Measurements from ENCODE around the gene BRD4.
"Not testable (repeated sequence)": the region's sequence is repeated elsewhere in the genome, so short reads cannot be mapped to it uniquely, and the experiment has no call there.

The BRD4 gene

GRCh38 chr19:15332311-15332996 is at the start of gene BRD4:
BRD4 (minus strand) TSS chr19:15332539; CDS start chr19:15273099, 59,440 bp downstream.
- peak; percentile 61 for DNase-seq

GRCh38 chr19:15381864-15382263 is 49.5 kb upstream of the BRD4 start:
- no peak for DNase-seq

GRCh38 chr19:15381429-15381828 is 49.1 kb upstream of the BRD4 start:
- no peak for DNase-seq

GRCh38 chr19:15379999-15380647 is 47.8 kb upstream of the BRD4 start:
- peak; percentile 55 for DNase-seq

- DNase-seq: peak; percentile 97
Measured at GRCh38 chr19:15379083-15379998, 47.0 kb upstream of the BRD4 start, which contains the start of gene AKAP8. AKAP8 (minus strand) TSS chr19:15379787; CDS start chr19:15379731, 56 bp downstream.

- DNase-seq: peak; percentile 8
Measured at GRCh38 chr19:15378534-15379082, 46.3 kb upstream of the BRD4 start.

GRCh38 chr19:15374796-15375440 is 42.6 kb upstream of the BRD4 start:
- DNase-seq: no peak

GRCh38 chr19:15374105-15374651 is 41.8 kb upstream of the BRD4 start:
- DNase-seq: no peak

GRCh38 chr19:15373644-15374043 is 41.3 kb upstream of the BRD4 start:
- DNase-seq: no peak

GRCh38 chr19:15372891-15373301 is 40.6 kb upstream of the BRD4 start:
- no peak for DNase-seq

GRCh38 chr19:15372470-15372869 is 40.1 kb upstream of the BRD4 start:
- DNase-seq: no peak

GRCh38 chr19:15371786-15372380 is 39.5 kb upstream of the BRD4 start:
- no peak for DNase-seq

- DNase-seq: no peak
Measured at GRCh38 chr19:15371119-15371518, 38.8 kb upstream of the BRD4 start.

- DNase-seq: no peak
Measured at GRCh38 chr19:15369594-15369891, 37.2 kb upstream of the BRD4 start.

GRCh38 chr19:15368798-15369593 is 36.7 kb upstream of the BRD4 start:
- no peak for DNase-seq

- no peak for DNase-seq
Measured at GRCh38 chr19:15368051-15368632, 35.8 kb upstream of the BRD4 start.

- DNase-seq: no peak
Measured at GRCh38 chr19:15367439-15367838, 35.1 kb upstream of the BRD4 start.

GRCh38 chr19:15365264-15365663 is 32.9 kb upstream of the BRD4 start:
- no peak for DNase-seq

GRCh38 chr19:15363791-15364190 is 31.5 kb upstream of the BRD4 start:
- DNase-seq: not testable (repeated sequence)

- not testable (repeated sequence) for DNase-seq
Measured at GRCh38 chr19:15363048-15363447, 30.7 kb upstream of the BRD4 start.

GRCh38 chr19:15360015-15360414 is 27.7 kb upstream of the BRD4 start:
- not testable (repeated sequence) for DNase-seq

Data from NCI-H2171 (cell line).